Ishikawa (cell line): ENCODE measurements around the gene ASB2.

ENCODE experiments used
- CEBPB ChIP-seq: IDR thresholded peaks from 2 replicates; pipeline ENCODE4 v1.6.1; 2012
- CREB1 ChIP-seq: IDR thresholded peaks from 2 replicates; pipeline ENCODE4 v1.6.1; 2012; ENCODE audit warnings: low read depth
- EGR1 ChIP-seq: IDR thresholded peaks from 2 replicates; pipeline ENCODE4 v1.6.1; 2012
- EP300 ChIP-seq: IDR thresholded peaks from 2 replicates; pipeline ENCODE4 v1.6.1; 2012; ENCODE audit warnings: borderline replicate concordance
- MAX ChIP-seq: IDR thresholded peaks from 2 replicates; pipeline ENCODE4 v1.6.1; 2012
- REST ChIP-seq: IDR thresholded peaks from 2 replicates; pipeline ENCODE4 v1.6.1; 2012; ENCODE audit warnings: low read depth, mild to moderate bottlenecking
- TEAD4 ChIP-seq: IDR thresholded peaks from 2 replicates; pipeline ENCODE4 v1.6.1; 2012
- YY1 ChIP-seq: IDR thresholded peaks from 2 replicates; pipeline ENCODE4 v1.6.1; 2012; ENCODE audit warnings: low read depth
- TF ChIP-seq, protein P1 (sequence below): IDR thresholded peaks from 2 replicates; pipeline ENCODE4 v1.6.1; 2012

GRCh38 chr14:93993382-93993781 is 17.0 kb upstream of the ASB2 start:
- TF ChIP-seq EGR1, result no peak
- no peak for TF ChIP-seq CEBPB
- TF ChIP-seq TEAD4, result no peak
- TF ChIP-seq REST, result no peak
- TF ChIP-seq EP300, result no peak
- TF ChIP-seq, protein P1, sequence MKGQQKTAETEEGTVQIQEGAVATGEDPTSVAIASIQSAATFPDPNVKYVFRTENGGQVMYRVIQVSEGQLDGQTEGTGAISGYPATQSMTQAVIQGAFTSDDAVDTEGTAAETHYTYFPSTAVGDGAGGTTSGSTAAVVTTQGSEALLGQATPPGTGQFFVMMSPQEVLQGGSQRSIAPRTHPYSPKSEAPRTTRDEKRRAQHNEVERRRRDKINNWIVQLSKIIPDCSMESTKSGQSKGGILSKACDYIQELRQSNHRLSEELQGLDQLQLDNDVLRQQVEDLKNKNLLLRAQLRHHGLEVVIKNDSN, result no peak
- no peak for TF ChIP-seq MAX
- no peak for TF ChIP-seq CREB1
- no peak for TF ChIP-seq YY1
